SK-N-SH treated with all-trans-retinoic acid at 6 μM for 48 hours (cell line): ENCODE measurements around the gene PALD1.

ENCODE experiments used
- BACH2 ChIP-seq: fragments of 250-450 bp; sonication (Bioruptor Pico); IDR thresholded peaks from 2 replicates; pipeline ENCODE4 v1.9.0; 2021; ENCODE audit warnings: mild to moderate bottlenecking, borderline replicate concordance
- CREB5 ChIP-seq: fragments of 250-450 bp; sonication (Bioruptor Pico); IDR thresholded peaks from 2 replicates; pipeline ENCODE4 v1.5.1; 2020; ENCODE audit warnings: low read depth, mild to moderate bottlenecking, moderate library complexity
- ESRRG ChIP-seq: fragments of 250-450 bp; sonication (Bioruptor Pico); IDR thresholded peaks from 2 replicates; pipeline ENCODE4 v1.6.1; 2021; ENCODE audit warnings: mild to moderate bottlenecking
- PATZ1 ChIP-seq: fragments of 250-450 bp; sonication (Bioruptor Pico); IDR thresholded peaks from 2 replicates; pipeline ENCODE4 v1.8.0; 2020; ENCODE audit warnings: mild to moderate bottlenecking, moderate library complexity, borderline replicate concordance
- RARB ChIP-seq: fragments of 250-450 bp; sonication (Bioruptor Pico); IDR thresholded peaks from 2 replicates; pipeline ENCODE4 v1.8.0; 2021; ENCODE audit warnings: mild to moderate bottlenecking, moderate library complexity
- TCF4 ChIP-seq: fragments of 250-450 bp; sonication (Bioruptor Pico); IDR thresholded peaks from 2 replicates; pipeline ENCODE4 v1.8.0; 2021; ENCODE audit warnings: mild to moderate bottlenecking, moderate library complexity, borderline replicate concordance
- ZFP30 ChIP-seq: fragments of 450-650 bp; formaldehyde crosslinking; IDR thresholded peaks from 2 replicates; pipeline ENCODE4 v1.5.0; 2022; ENCODE audit warnings: mild to moderate bottlenecking, moderate library complexity
- TF ChIP-seq, protein P1 (sequence below): fragments of 250-450 bp; sonication (Bioruptor Pico); IDR thresholded peaks from 2 replicates; pipeline ENCODE4 v1.5.1; 2021; ENCODE audit warnings: mild to moderate bottlenecking, moderate library complexity

- TF ChIP-seq BACH2: no peak
- TF ChIP-seq TCF4 (CRISPR knock-in tag): no peak
- TF ChIP-seq ESRRG (CRISPR knock-in tag): no peak
- TF ChIP-seq CREB5 (CRISPR knock-in tag): no peak
- TF ChIP-seq, protein P1, sequence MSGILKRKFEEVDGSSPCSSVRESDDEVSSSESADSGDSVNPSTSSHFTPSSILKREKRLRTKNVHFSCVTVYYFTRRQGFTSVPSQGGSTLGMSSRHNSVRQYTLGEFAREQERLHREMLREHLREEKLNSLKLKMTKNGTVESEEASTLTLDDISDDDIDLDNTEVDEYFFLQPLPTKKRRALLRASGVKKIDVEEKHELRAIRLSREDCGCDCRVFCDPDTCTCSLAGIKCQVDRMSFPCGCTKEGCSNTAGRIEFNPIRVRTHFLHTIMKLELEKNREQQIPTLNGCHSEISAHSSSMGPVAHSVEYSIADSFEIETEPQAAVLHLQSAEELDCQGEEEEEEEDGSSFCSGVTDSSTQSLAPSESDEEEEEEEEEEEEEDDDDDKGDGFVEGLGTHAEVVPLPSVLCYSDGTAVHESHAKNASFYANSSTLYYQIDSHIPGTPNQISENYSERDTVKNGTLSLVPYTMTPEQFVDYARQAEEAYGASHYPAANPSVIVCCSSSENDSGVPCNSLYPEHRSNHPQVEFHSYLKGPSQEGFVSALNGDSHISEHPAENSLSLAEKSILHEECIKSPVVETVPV (CRISPR knock-in tag): no peak
- TF ChIP-seq PATZ1 (CRISPR knock-in tag): no peak
- TF ChIP-seq ZFP30 (CRISPR knock-in tag): no peak
- TF ChIP-seq RARB: no peak
Observed at GRCh38 chr10:70551466-70551865, 72.9 kb downstream of the PALD1 start.
